Memory B cell (primary cell): Measurements from ENCODE around the gene GSTA5.
"Not testable (repeated sequence)": the region's sequence is repeated elsewhere in the genome, so short reads cannot be mapped to it uniquely, and the experiment has no call there.

Source experiments
- ATAC-seq: fragments of 150-1000 bp; cut with Tn5 transposase; 2 replicates; pipeline ENCODE4 v1.10.0; 2021; ENCODE audit warnings: low read depth, mild to moderate bottlenecking, moderate library complexity
- DNase-seq, 2 donors: peaks; one replicate each; pipeline ENCODE4 v3.0.0; 2022; ENCODE audit warnings: low spot score in 2 of 2
- H3K27ac Mint-ChIP-seq: one replicate; pipeline ENCODE4 v1.8.0; 2022; ENCODE audit warnings: mild to moderate bottlenecking, moderate library complexity, mixed read lengths
- H3K27me3 Mint-ChIP-seq: one replicate; pipeline ENCODE4 v1.8.0; 2022; ENCODE audit warnings: mixed read lengths
- H3K36me3 Mint-ChIP-seq: one replicate; pipeline ENCODE4 v1.8.0; 2022; ENCODE audit warnings: mild to moderate bottlenecking, mixed read lengths
- H3K4me1 Mint-ChIP-seq: one replicate; pipeline ENCODE4 v1.8.0; 2022; ENCODE audit warnings: mixed read lengths
- H3K4me3 Mint-ChIP-seq: one replicate; pipeline ENCODE4 v1.8.0; 2022; ENCODE audit warnings: mild to moderate bottlenecking, moderate library complexity, mixed read lengths
- H3K9me3 Mint-ChIP-seq: one replicate; pipeline ENCODE4 v1.8.0; 2022; ENCODE audit warnings: mixed read lengths

The GSTA5 gene

DNA sequence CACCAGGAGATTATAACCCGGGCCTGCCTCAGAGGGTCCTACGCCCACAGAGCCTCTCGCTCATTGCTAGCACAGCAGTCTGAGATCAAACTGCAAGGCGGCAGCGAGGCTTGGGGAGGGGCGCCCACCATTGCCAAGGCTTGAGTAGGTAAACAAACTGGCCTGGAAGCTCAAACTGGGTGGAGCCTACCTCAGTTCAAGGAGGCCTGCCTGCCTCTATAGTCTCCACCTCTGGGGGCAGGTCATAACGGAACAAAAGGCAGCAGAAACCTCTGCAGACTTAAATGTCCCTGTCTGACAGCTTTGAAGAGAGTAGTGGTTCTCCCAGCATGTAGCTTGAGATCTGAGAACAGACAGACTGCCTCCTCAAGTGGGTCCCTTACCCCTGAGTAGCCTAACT, 20.5 kb upstream of the GSTA5 start:
- not testable (repeated sequence) for H3K4me1 Mint-ChIP-seq, H3K36me3 Mint-ChIP-seq, H3K27ac Mint-ChIP-seq, ATAC-seq, DNase-seq, H3K9me3 Mint-ChIP-seq, H3K4me3 Mint-ChIP-seq
- peaks cover 16% of the 10 kb centered on the region for H3K27me3 Mint-ChIP-seq

DNA sequence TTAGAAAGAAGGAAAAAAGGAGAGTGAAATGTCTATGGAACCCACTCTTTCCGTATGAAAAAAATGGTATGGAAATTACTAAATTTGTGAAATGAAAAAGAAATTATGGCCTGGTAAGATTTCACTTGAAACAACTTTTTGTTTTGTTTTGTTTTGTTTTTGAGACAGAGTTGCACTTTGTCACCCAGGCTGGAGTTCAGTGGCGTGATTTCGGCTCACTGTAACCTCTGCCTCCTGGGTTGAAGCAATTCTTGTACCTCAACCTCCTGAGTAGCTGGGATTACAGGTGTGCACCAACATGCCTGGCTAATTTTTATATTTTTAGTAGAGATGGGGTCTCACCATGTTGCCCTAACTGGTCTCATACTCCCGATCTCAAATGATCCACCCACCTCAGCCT, 17.8 kb upstream of the GSTA5 start:
- ATAC-seq (no peak), DNase-seq (no peak)
- no peaks in the 10 kb centered on the region for H3K4me1 Mint-ChIP-seq
- peaks cover 20% of the 10 kb centered on the region for H3K27me3 Mint-ChIP-seq
- no peaks in the 10 kb centered on the region for H3K36me3 Mint-ChIP-seq
- H3K9me3 Mint-ChIP-seq, result no peaks in the 10 kb centered on the region
- H3K27ac Mint-ChIP-seq, result no peak overlapping the region
- H3K4me3 Mint-ChIP-seq, result no peak overlapping the region

DNA sequence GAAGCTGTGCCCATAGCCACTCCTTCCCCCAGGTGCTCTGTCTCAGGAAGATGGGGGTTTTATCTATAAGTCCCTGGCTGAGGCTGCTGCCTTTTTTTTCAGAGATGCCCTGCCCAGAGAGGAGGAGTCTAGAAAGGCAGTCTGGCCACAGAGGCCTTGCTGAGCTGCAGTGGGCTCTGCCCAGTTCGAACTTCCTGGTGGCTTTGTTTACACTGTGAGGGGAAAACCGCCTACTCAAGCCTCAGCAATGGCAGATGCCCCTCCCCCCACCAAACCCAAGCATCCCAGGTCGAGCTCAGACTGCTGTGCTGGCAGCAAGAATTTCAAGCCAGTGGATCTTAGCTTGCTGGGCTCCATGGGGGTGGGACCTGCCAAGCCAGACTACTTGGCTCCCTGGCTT, 15.5 kb upstream of the GSTA5 start:
- ATAC-seq, DNase-seq, H3K36me3 Mint-ChIP-seq, H3K4me1 Mint-ChIP-seq, H3K9me3 Mint-ChIP-seq, H3K4me3 Mint-ChIP-seq, H3K27ac Mint-ChIP-seq: not testable (repeated sequence)
- H3K27me3 Mint-ChIP-seq, result peaks cover 21% of the 10 kb centered on the region

DNA sequence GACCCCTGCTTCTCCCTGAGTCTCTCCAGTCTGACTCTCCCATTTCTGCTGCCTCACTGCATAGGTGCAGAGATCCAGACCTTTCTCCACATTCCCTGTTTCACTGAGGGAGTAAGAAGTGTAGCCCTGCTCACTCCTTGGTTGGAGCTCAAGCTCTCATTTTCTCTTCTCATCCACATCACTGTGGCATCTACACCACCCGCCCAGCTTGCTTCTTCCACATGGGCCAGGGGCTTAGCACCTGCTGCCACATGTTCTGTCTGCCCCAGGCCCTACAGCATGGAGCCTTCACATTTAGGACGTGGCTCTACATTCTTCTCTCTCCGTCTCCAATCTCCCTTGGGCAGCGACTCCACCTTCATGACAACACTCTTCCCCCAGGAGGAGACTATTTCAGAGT, 8.5 kb upstream of the GSTA5 start:
- no peak for DNase-seq
- H3K9me3 Mint-ChIP-seq, result peaks cover 4% of the 10 kb centered on the region
- no peak overlapping the region for H3K4me3 Mint-ChIP-seq
- H3K4me1 Mint-ChIP-seq, result no peaks in the 10 kb centered on the region
- no peak for ATAC-seq
- H3K27me3 Mint-ChIP-seq, result peaks cover 14% of the 10 kb centered on the region
- H3K36me3 Mint-ChIP-seq, result no peaks in the 10 kb centered on the region
- H3K27ac Mint-ChIP-seq, result no peak overlapping the region

DNA sequence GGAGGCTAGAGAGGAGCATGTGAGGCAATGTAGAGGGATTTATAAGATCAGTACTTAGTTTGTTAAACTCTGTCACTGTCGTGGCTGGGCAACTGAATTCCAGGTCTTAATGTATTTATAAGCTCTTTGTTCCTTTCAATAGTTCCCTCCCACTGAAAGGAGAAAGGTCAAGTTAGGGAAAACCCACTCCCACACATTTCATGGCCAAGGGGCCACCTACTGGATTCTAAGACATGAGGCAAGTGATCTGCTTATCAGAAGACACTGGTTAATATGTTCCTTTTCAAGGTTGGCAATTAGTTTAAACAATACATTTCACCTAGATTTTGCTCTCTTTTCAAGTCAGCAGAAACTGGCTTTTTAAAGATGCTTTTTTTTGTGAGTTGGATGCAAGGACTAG, 5.4 kb upstream of the GSTA5 start:
- ATAC-seq, result no peak
- Mint-ChIP-seq H3K27ac (no peak overlapping the region), H3K27me3 (peaks cover 9% of the 10 kb centered on the region), H3K36me3 (no peaks in the 10 kb centered on the region), H3K4me1 (no peaks in the 10 kb centered on the region), H3K9me3 (peaks cover 4% of the 10 kb centered on the region), H3K4me3 (no peak overlapping the region)
- no peak for DNase-seq

DNA sequence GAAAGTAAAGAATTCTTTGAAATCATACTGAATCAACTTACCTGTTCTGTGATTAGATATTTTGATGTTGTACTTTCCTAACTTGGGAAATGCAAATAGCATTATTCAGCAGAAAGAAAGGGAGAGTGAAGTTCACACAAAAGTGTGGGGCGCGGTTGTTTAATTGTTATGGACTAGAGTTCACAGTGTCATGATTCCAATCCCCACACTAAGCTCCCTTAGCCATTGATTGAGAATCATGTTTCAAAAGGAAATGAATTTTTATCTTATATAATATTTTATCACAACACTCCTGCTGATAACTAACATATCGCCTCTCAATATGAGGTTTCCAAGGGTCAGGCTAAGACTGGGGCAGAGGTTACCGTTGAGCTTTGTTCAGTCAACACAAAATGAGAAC, 3.0 kb upstream of the GSTA5 start:
- H3K36me3 Mint-ChIP-seq, result no peaks in the 10 kb centered on the region
- ATAC-seq (no peak), DNase-seq (no peak)
- H3K9me3 Mint-ChIP-seq, result peaks cover 4% of the 10 kb centered on the region
- H3K4me3 Mint-ChIP-seq, result no peak overlapping the region
- peaks cover 8% of the 10 kb centered on the region for H3K27me3 Mint-ChIP-seq
- H3K4me1 Mint-ChIP-seq, result no peaks in the 10 kb centered on the region
- H3K27ac Mint-ChIP-seq, result no peak overlapping the region

DNA sequence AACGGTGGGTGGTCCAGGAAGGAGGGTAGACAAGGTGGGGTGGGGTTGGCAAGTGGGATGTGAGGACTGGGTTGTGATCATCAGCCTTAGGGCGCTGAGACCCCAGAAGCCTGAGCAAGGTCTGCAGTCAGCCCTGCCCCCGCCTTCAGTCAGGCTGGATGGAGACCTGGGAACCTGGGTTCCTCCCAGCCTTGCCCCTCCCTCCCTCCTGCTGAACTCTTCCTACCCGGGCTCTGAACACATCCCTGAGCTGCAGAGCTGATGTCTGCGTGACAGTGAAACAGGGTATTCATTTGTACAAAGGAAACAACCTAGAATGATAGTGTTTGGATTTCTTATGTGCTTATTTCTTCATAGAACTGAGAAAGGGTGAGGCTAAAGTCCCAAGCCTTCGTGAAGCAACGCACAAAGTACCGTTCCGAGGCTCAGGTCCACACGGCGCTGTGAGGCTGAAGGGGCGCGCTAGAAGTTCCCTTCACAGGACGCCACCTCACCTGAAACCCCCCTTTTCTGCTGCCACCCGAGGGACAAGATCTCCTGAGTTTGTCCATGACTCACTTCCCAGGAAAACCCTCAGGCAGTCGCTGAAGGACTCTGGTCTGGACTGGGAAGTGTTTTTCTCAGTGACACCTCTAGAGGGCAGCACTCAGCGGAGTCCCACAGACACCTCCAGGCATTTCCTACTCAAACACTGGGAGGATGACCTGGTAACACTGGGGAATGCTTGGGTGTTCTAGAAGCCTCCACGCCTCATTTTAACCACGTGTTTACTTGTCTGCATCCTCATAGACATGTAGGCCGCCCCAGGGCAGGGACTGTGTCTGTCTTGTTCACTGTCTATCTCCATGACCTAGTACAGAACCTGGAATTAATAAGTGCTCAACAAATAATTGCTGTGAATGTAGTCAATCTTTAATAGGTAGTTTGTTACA, 1.2 kb downstream of the GSTA5 start:
- H3K4me3 Mint-ChIP-seq, result no peak overlapping the region
- ATAC-seq (peak; percentile 70), DNase-seq (peak; percentile 31 to 35)
- no peaks in the 10 kb centered on the region for H3K9me3 Mint-ChIP-seq
- no peaks in the 10 kb centered on the region for H3K36me3 Mint-ChIP-seq
- no peak overlapping the region for H3K27ac Mint-ChIP-seq
- no peaks in the 10 kb centered on the region for H3K4me1 Mint-ChIP-seq
- H3K27me3 Mint-ChIP-seq, result peaks cover 13% of the 10 kb centered on the region

DNA sequence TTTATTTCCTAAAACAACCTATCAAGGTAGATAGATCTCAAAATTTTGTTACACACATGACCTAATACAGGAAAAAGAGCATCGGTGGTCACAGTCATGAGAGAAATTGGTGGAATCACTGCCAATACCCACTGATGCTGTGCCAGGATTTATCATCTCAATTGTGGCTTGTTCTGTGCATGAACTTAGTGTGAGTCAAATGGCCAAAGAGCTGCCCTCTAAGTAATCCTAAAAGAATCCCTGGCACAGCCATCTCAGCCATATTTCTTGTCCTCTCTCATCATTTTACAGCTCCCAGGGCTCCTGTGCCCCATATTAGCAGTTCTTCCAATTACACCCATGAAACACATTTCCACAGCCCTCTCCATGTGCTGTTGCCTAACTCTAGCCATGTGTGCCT, 6.1 kb downstream of the GSTA5 start:
- H3K9me3 Mint-ChIP-seq, result no peaks in the 10 kb centered on the region
- H3K36me3 Mint-ChIP-seq, result no peaks in the 10 kb centered on the region
- H3K4me3 Mint-ChIP-seq, result no peak overlapping the region
- no peaks in the 10 kb centered on the region for H3K4me1 Mint-ChIP-seq
- no peak overlapping the region for H3K27ac Mint-ChIP-seq
- no peak for DNase-seq
- ATAC-seq, result no peak
- peaks cover 13% of the 10 kb centered on the region for H3K27me3 Mint-ChIP-seq

DNA sequence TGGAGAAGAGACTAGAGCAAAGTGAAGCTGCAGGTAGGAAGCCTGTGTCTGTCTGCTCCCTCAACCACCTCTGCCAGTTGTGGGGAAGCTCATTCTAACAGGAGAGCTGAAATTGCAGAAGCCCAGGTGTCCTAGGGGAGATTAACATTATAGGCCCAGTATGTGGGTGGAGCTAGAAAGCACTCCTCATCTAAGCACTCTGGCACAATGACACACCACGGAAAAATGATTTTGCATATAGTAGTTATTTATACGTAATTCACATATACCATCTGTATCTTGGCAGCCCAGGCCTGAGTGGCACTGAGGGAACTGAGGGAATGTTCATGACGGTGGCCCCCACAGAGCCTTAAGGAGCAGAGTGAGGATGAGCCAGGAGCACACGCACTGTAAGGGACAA, 9.7 kb downstream of the GSTA5 start:
- not testable (repeated sequence) for H3K36me3 Mint-ChIP-seq, H3K27me3 Mint-ChIP-seq, DNase-seq, ATAC-seq, H3K9me3 Mint-ChIP-seq, H3K4me3 Mint-ChIP-seq, H3K27ac Mint-ChIP-seq, H3K4me1 Mint-ChIP-seq

DNA sequence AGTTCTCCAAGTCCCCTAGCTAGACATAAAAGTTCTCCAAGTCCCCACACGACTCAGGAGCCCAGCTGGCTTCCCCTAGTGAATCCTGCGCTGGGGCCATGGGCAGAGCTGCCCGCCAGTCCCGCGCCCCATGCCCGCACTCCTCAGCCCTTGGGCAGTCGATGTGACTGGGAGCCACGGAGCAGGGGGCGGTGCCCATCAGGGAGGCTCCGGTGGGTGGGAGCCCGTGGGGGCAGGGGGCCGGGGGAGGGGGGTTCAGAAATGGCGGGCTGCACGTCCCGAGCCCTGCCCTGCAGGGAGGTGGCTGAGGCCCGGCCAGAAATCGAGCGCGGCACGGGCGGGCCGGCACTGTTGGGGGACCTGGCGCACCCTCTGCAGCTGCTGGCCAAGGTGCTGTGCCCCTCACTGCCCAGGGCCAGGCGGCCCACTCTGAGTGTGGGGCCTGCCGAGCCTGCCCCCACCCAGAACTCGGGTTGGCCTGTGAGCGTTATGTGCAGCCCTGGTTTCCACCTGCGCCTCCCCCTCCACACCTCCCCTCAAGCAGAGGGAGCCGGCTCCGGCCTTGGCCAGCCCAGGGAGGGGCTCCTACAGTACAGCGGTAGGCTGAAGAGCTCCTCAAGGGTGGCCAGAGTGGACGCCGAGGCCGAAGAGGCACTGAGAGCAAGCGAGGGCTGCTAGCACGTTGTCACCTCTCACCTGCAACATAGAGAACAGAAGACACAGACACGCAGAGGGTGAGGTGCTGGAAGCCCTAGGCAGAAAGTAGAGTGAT, 11.4 kb downstream of the GSTA5 start:
- Mint-ChIP-seq H3K4me1 (no peaks in the 10 kb centered on the region), H3K4me3 (no peak overlapping the region), H3K9me3 (no peaks in the 10 kb centered on the region), H3K27me3 (peaks cover 6% of the 10 kb centered on the region), H3K27ac (no peak overlapping the region), H3K36me3 (no peaks in the 10 kb centered on the region)
- DNase-seq (no peak), ATAC-seq (no peak)

DNA sequence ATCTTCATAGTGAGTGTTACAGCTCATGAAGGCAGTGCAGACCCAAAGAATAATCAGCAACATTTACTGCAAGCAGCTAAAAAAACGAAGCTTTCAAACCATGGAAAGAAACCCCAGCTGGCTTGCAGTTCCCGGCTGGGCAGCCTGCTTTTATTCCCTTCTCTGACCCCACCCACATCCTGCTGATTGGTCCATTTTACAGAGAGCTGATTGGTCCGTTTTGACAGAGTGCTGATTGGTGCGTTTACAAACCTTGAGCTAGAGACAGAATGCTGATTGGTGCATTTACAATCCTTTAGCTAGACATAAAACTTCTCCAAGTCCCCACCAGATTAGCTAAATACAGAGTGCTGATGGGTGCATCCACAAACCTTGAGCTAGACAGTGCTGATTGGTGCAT, 12.0 kb downstream of the GSTA5 start:
- H3K4me1 Mint-ChIP-seq, H3K36me3 Mint-ChIP-seq, H3K4me3 Mint-ChIP-seq, DNase-seq, H3K27me3 Mint-ChIP-seq, ATAC-seq, H3K27ac Mint-ChIP-seq, H3K9me3 Mint-ChIP-seq: not testable (repeated sequence)

DNA sequence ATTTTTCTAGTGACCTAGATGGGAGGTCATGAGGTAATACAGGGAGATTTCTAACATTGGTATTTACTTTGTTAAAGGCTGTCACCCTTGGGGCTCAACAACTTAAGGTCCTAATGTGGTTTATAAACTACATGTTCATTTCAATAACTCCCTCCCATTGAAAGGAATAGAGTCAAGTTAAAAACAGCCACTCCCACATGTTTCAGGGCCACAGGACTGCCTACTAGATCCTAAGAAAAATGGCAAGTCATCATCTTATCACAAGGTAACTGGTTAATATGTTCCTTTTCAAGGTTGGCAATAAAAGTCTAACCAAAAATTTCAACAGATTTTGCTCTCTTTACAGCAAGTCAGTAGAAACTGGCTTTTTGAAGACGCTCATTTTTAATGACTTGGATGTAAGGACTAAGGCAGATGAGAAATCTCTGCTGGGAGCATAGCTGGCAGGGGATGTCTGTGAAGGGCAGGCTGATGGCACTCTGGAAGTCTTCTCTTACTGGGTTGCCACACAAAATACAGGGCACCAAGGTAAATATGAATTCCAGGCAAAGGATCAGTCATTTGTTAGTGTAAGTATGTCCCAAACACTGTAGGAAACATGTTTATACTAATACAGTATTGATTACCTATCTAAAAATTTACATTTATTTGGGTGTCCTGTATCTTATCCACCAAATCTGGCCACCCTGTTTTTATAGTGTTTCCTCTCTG, 13.4 kb downstream of the GSTA5 start:
- DNase-seq, H3K27ac Mint-ChIP-seq, H3K4me1 Mint-ChIP-seq, H3K36me3 Mint-ChIP-seq, H3K27me3 Mint-ChIP-seq, H3K4me3 Mint-ChIP-seq, H3K9me3 Mint-ChIP-seq, ATAC-seq: not testable (repeated sequence)

DNA sequence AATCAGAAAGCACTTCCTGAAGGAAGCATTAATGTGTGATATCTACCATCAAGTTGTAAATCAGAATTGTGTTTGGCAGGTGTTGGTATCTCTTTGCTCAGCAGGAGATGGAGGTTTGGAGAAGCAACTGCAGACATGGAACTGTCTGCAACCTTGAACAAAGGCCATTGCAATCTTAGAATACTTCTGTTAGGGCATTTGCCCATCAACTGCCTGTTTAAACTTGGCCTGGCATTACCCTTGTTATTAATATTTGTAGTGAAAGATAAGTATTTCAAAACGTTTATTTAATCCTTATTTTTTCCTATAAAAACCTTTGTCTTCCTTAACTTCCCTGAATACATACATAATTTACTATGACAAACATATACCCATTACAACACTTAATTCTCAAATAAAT, 14.1 kb downstream of the GSTA5 start:
- H3K27ac Mint-ChIP-seq, result no peak overlapping the region
- H3K27me3 Mint-ChIP-seq, result peaks cover 4% of the 10 kb centered on the region
- no peak for ATAC-seq
- H3K4me1 Mint-ChIP-seq, result no peaks in the 10 kb centered on the region
- no peaks in the 10 kb centered on the region for H3K36me3 Mint-ChIP-seq
- DNase-seq, result no peak
- H3K4me3 Mint-ChIP-seq, result no peak overlapping the region
- no peaks in the 10 kb centered on the region for H3K9me3 Mint-ChIP-seq

DNA sequence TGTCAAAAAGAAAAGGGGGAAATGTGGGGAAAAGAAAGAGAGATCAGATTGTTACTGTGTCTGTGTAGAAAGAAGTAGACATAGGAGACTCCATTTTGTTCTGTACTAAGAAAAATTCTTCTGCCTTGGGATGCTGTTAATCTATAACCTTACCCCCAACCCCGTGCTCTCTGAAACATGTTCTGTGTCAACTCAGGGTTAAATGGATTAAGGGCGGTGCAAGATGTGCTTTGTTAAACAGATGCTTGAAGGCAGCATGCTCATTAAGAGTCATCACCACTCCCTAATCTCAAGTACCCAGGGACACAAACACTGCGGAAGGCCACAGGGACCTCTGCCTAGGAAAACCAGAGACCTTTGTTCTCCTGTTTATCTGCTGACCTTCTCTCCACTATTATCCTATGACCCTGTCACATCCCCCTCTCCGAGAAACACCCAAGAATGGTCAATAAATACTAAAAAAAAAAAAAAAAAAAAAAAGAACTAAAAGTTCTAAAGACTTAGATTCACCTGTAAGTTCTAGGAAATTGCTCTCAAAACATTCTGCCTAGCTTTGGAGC, 14.6 kb downstream of the GSTA5 start:
- not testable (repeated sequence) for DNase-seq, H3K27me3 Mint-ChIP-seq, ATAC-seq, H3K4me1 Mint-ChIP-seq, H3K9me3 Mint-ChIP-seq, H3K36me3 Mint-ChIP-seq, H3K4me3 Mint-ChIP-seq, H3K27ac Mint-ChIP-seq
